Endothelial cell (in vitro differentiated cells): ENCODE results near the gene CUBN. TPM values are rescaled to one million over a fixed set of nuclear protein-coding genes. Genes with fewer than 3 reads are reported as not detected.

ENCODE experiments used
- DNase-seq: peaks from one replicate; pipeline ENCODE4 v3.0.0; 2021; ENCODE audit warnings: low spot score
- H3K27ac Mint-ChIP-seq: one replicate; pipeline ENCODE4 v1.8.0; 2021; ENCODE audit warnings: mixed read lengths, inconsistent platforms; ENCODE audit not compliant: unreplicated experiment
- H3K27me3 Mint-ChIP-seq: one replicate; pipeline ENCODE4 v1.8.0; 2021; ENCODE audit warnings: mild to moderate bottlenecking, moderate library complexity, mixed read lengths, inconsistent platforms; ENCODE audit not compliant: unreplicated experiment
- H3K36me3 Mint-ChIP-seq: one replicate; pipeline ENCODE4 v1.8.0; 2021; ENCODE audit warnings: mild to moderate bottlenecking, low read depth, mixed read lengths, inconsistent platforms; ENCODE audit not compliant: unreplicated experiment
- H3K4me1 Mint-ChIP-seq: one replicate; pipeline ENCODE4 v1.8.0; 2021; ENCODE audit warnings: mild to moderate bottlenecking, mixed read lengths, inconsistent platforms; ENCODE audit not compliant: unreplicated experiment
- H3K4me3 Mint-ChIP-seq: one replicate; pipeline ENCODE4 v1.8.0; 2021; ENCODE audit warnings: mild to moderate bottlenecking, mixed read lengths, inconsistent platforms; ENCODE audit not compliant: unreplicated experiment
- H3K9me3 Mint-ChIP-seq: one replicate; pipeline ENCODE4 v1.8.0; 2021; ENCODE audit warnings: mixed read lengths, inconsistent platforms; ENCODE audit not compliant: unreplicated experiment
- CTCF ChIP-seq: fragments of 200-600 bp; sonication (generic); IDR thresholded peaks from one replicate; pipeline ENCODE4 v1.5.0; 2021; ENCODE audit warnings: antibody characterized with exemption; ENCODE audit not compliant: unreplicated experiment
- total RNA-seq: library from RNA; stranded (reverse); fragmentation: NEBNext Ultra II Directional; extraction: Animal tissue kit (Norgen Biotek cat#: 25700); gene quantifications from one replicate; pipeline ENCODE4 v1.2.1, GENCODE V29; 2021; ENCODE audit not compliant: unreplicated experiment

Gene CUBN
- total RNA-seq, 1 donor from 2014 or later: 8.8 TPM

GRCh38 chr10:17113346-17113745 is 16.3 kb downstream of the CUBN start:
- Mint-ChIP-seq H3K36me3 (no peaks in the 10 kb centered on the region), H3K9me3 (no peaks in the 10 kb centered on the region), H3K27me3 (no peaks in the 10 kb centered on the region), H3K4me3 (no peak overlapping the region), H3K27ac (no peak overlapping the region), H3K4me1 (no peaks in the 10 kb centered on the region)
- TF ChIP-seq CTCF: no peak
- no peak for DNase-seq

GRCh38 chr10:17112566-17112965 is 17.0 kb downstream of the CUBN start:
- no peak for DNase-seq
- no peaks in the 10 kb centered on the region for H3K9me3 Mint-ChIP-seq
- no peak overlapping the region for H3K4me3 Mint-ChIP-seq
- H3K4me1 Mint-ChIP-seq: no peaks in the 10 kb centered on the region
- H3K27ac Mint-ChIP-seq: no peak overlapping the region
- TF ChIP-seq CTCF: no peak
- H3K27me3 Mint-ChIP-seq: no peaks in the 10 kb centered on the region
- H3K36me3 Mint-ChIP-seq: no peaks in the 10 kb centered on the region

GRCh38 chr10:17109475-17110207 is 20.0 kb downstream of the CUBN start:
- no peak overlapping the region for H3K4me3 Mint-ChIP-seq
- no peaks in the 10 kb centered on the region for H3K9me3 Mint-ChIP-seq
- no peaks in the 10 kb centered on the region for H3K36me3 Mint-ChIP-seq
- H3K27me3 Mint-ChIP-seq: no peaks in the 10 kb centered on the region
- H3K27ac Mint-ChIP-seq: no peak overlapping the region
- DNase-seq: no peak
- no peak for TF ChIP-seq CTCF
- no peaks in the 10 kb centered on the region for H3K4me1 Mint-ChIP-seq

GRCh38 chr10:17109046-17109445 is 20.6 kb downstream of the CUBN start:
- no peaks in the 10 kb centered on the region for H3K9me3 Mint-ChIP-seq
- no peaks in the 10 kb centered on the region for H3K36me3 Mint-ChIP-seq
- H3K27ac Mint-ChIP-seq: no peak overlapping the region
- DNase-seq: no peak
- no peaks in the 10 kb centered on the region for H3K27me3 Mint-ChIP-seq
- TF ChIP-seq CTCF: no peak
- H3K4me1 Mint-ChIP-seq: no peaks in the 10 kb centered on the region
- H3K4me3 Mint-ChIP-seq: no peak overlapping the region

- Mint-ChIP-seq H3K36me3 (no peaks in the 10 kb centered on the region), H3K4me1 (peaks cover 7% of the 10 kb centered on the region), H3K27me3 (peaks cover 2% of the 10 kb centered on the region), H3K4me3 (no peak overlapping the region), H3K9me3 (no peaks in the 10 kb centered on the region), H3K27ac (no peak overlapping the region)
- TF ChIP-seq CTCF: no peak
- no peak for DNase-seq
Observed at GRCh38 chr10:17106991-17107390, 22.6 kb downstream of the CUBN start.
